Stimulated activated CD4-positive, alpha-beta T cell treated with anti-CD3 and anti-CD28 coated beads, TNF-alpha, amount 100 ng/mL, for 4 hours (primary cell): ENCODE measurements around the gene OTX2.

ENCODE experiments used
- DNase-seq, 3 experiments: peaks; one replicate each; pipeline ENCODE4 v3.0.0-alpha.2; 2020; ENCODE audit warnings: low read depth in 3 of 3

Gene OTX2

GRCh38 chr14:56812364-56813141 lies 2.3 kb upstream of the OTX2 start:
- DNase-seq: no peak

GRCh38 chr14:56811593-56812363 lies 1.5 kb upstream of the OTX2 start:
- DNase-seq: no peak

DNA sequence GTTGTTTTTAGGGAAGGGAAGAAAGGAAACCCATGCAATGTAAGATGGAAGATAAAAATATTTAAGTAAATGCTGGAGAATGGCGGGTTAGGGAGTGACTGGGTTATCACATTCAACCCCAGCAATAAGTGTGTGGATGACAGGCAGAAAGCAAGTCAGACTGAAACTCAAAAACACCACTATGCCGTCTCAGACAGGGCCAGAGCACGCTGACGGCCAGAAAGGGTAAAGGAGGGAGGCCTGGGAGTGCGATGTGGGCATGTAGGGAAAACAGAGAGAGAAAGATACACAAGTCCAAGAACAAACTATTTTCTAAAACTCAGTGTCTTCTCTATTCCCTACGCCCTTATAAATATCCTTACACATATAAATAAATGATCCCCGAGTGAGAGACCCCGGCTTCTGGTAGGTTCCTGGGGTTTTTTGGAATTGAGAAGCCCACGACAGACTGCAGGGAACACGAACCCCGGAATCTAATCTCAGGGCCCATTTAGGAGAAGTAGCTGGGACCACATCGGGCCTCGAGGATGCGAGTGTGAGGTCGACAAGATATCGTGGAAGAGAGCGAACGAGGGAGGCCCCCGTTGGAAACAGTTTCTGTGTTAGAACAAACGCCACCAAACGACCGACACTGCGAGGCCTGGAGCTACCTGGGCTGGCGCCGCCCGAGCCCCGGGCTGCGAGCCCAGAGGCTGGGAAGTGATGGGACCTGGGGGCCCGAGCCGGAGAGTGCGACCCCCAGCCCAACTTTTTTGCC lies 735 bp upstream of the OTX2 start:
- DNase-seq: no peak

DNA sequence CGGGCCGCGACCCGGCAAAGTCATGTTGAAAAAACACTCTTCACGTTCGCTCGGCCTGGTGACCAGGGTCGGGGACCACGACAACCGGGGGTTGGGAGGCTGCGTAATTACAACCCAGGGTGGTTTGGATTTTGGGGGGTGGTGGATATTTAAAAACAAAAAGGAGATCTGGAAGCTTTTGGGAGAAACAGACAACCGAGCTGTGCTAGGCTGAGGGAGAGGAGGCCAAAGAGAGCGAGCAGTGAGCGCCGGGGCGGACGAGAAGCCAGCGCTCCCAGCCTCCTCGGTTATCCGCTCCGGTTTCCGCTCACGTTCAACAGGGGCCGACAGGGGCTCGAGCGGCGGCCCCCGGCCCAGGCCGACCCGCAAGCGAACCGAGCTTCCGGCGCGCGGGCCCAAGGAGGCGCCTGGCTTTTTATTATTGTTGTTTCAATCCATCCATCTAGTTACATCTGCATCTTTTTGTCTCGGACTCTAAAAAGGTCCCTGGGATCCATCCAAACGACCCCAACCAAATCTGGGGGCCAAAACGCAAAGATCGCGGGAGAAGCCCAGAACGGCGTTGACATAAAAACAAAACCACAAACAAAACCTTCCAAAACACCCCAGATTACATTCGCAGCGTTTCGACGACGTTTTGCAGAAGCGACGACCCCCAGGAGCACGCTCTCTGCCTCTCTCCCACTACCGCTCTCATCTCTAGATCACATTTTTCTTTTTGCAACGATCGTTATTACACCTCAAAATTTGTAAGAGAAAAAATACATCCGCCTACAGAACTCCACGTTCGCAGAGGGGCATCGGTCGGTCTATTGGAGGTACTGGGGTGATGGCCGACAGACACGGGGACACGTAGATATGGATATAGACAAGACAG lies 771 bp downstream of the OTX2 start:
- DNase-seq: no peak

- DNase-seq: no peak
Measured at GRCh38 chr14:56808383-56809269, 1.7 kb downstream of the OTX2 start.

- DNase-seq: no peak
Measured at GRCh38 chr14:56808110-56808382, 2.2 kb downstream of the OTX2 start.

GRCh38 chr14:56807386-56808109 lies 2.7 kb downstream of the OTX2 start:
- DNase-seq: no peak

- no peak for DNase-seq
Measured at GRCh38 chr14:56806760-56807159, 3.5 kb downstream of the OTX2 start.

DNA sequence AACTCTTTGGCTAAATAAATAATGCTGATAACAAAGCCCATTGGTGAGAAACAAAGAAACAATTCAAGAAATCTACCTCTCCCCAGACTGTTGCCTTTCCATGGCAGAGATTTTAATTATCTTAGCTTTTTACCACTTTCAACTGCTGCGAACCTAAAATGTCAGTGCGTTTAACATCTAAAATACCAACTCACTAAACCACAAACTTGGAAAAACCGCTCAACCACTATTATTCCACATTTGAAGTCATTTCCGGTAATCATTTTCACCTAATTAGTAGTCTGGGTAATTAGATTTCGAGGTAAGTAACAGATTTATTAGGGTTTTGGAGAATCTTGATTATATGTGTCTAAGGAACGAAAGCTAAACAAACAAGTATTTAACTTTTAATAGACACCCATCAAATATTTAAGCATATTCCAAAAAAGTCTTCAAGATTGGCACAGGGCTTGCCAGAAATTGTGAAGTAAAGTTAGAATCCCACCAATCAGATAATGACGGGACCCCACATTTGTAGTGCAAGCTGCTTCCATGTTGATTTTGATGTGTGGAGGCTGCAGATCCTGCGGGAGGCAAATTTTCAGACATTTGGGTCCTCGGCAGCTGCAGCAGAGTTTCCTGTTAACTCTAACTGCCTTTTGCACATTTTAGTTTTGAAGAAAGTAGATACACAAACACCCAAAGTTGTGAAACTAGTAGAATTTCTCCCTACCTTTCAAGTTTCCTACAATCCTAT lies 4.1 kb downstream of the OTX2 start:
- no peak for DNase-seq

DNA sequence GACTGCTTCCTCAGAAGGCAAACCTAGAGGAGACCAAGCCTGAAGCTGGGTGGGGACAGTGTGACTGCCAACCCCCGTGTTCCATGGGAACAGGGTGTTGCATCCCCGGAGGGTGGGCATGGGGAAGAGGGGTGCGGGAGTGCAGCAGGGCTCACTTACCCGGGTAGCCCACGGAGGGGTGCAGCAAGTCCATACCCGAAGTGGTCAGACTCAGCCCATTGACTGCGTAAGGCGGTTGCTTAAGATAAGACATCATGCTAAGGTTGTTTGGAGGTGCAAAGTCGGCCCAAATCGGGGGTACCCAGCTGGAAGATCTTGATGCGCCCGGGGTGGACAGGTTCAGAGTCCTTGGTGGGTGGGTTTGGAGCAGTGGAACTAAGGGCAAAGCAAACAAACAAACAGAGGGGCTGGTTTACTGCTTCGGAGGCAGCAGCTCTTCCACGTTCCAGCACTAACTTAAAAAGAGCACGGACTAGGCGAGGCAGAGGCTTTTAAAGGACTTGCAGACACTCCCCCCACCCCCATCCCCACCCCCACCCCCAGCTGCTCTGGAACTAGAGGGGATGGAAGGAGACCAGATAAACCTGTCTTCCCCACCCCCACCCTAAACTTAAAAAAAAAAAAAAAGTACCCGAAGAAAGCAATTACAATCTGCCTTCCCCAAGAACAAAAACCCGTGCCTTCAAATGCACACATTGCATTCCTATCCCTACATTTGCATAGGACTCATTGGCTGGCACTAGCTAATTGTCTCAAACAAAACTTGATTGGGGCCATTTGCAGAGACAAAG lies 4.9 kb downstream of the OTX2 start:
- no peak for DNase-seq

GRCh38 chr14:56803816-56804535 lies 6.3 kb downstream of the OTX2 start:
- DNase-seq: no peak

GRCh38 chr14:56801920-56802319 lies 8.4 kb downstream of the OTX2 start:
- no peak for DNase-seq

DNA sequence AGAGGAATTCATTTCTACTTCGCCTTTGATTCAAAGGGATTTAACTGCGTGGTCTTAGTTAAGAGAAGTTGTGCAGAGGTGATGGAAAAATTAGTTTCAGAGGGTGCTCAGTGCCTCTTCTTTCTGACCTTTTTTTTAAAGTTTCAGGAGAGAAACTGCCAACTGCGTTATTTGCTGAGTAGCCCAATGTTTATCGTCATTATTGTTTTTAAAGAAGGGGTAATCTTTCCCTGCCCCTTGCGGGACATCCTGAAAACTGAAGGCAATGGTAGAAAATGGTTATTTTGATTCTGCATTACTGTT lies 11.0 kb downstream of the OTX2 start:
- DNase-seq: no peak

- no peak for DNase-seq
Measured at GRCh38 chr14:56798447-56799342, 11.6 kb downstream of the OTX2 start.

GRCh38 chr14:56797569-56798446 lies 12.5 kb downstream of the OTX2 start:
- DNase-seq: no peak

DNA sequence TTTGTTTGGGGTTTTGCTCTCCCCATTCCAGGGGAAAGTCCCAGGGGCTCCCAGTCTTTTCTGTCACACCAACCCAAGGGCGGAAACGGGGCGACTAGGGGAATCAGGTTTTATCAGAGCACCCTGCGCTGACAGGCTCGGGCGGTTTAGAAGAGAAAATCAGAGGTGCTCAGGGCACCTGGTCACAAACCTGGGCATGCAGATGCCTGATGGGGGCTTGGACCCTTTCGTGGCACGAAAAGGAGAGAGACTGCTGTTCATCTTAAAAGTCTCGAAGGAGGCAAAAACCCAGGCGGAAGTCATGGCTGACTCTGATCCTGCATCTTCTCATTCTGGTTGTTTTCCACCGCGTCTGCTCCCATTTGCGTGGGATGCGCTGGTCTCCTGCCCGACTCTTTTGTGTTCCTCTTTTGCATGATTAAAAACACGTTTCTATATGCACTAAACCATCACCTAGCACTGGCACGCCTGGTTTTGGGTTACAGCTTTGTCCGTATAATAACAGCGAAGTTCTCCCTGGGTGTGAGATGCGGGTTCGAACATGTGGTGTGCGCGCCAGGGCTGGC lies 13.2 kb downstream of the OTX2 start:
- DNase-seq: no peak
